NCI-H226 (cell line): ENCODE measurements around the gene TTC5.
"Not testable (repeated sequence)": the region's sequence is repeated elsewhere in the genome, so short reads cannot be mapped to it uniquely, and the experiment has no call there.

Source experiments
- DNase-seq: peaks from one replicate; pipeline ENCODE4 v3.0.0-alpha.2; 2015

TTC5 gene

DNA sequence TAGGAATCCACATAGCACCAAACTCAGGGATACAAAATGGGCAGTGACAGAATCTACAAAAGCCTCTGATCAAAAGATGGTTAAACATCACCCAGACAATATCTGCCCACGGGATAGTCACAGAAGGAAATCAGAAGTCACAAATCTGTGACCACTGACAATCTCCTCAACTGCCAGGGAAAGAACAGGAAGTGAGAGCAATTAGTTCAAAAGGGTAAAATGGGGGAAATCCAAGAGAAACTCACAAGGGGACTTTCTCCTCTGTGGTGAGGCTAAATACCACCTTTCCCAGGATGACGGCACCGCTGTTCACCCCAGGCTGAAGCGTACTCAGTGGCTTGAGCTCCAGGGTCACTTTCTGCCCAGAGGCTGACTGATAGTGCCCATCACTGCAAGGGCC is 10.7 kb downstream of the TTC5 start:
- DNase-seq: no peak

DNA sequence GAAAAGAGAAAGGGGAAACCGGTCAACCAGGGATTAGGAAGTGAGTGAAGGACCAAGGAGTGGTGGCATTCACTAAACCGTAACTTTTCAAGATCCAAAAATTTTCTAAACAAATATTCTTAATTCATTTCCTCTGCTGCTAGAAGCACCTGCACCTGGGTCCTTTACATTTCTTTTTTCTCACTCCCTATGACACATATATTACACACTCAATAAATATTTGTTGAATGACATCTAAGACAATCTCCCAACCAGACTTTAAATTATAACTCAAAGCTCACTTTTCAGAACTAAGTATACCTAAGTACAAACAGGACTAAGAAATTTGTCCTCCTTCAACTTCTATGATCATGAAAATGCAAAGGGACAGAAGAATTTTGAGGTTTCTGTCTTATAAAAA is 11.1 kb downstream of the TTC5 start:
- DNase-seq: no peak

DNA sequence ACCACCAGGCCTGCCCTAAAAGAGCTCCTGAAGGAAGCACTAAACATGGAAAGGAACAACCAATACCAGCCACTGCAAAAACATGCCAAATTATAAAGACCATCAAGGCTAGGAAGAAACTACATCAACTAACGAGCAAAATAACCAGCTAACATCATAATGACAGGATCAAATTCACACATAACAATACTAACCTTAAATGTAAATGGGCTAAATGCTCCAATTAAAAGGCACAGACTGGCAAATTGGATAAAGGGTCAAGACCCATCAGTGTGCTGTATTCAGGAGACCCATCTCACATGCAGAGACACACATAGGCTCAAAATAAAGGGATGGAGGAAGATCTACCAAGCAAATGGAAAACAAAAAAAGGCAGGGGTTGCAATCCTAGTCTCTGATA is 23.8 kb downstream of the TTC5 start:
- DNase-seq: not testable (repeated sequence)

DNA sequence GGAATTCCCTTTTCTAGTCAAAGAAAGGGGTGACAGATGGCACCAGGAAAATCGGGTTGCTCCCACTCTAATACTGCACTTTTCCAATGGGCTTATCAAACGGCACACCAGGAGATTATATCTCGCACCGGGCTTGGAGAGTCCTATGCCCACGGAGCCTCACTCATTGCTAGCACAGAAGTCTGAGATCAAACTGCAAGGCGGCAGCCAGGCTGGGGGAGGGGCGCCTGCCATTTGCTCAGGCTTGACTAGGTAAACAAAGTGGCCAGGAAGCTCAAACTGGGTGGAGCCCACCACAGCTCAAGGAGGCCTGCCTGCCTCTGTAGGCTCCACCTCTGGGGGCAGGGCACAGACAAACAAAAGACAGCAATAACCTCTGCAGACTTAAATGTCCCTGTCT is 25.5 kb downstream of the TTC5 start:
- DNase-seq: not testable (repeated sequence)

GRCh38 chr14:20278414-20278813 is 27.3 kb downstream of the TTC5 start:
- peak; percentile 33 for DNase-seq

- no peak for DNase-seq
These were observed 28.3 kb downstream of the TTC5 start for GRCh38 chr14:20277409-20277808.

GRCh38 chr14:20274062-20274461 is 31.7 kb downstream of the TTC5 start:
- no peak for DNase-seq

- peak; percentile 39 for DNase-seq
These were observed 41.4 kb downstream of the TTC5 start for GRCh38 chr14:20264361-20264760.

- DNase-seq: peak; percentile 83
These were observed 43.1 kb downstream of the TTC5 start for GRCh38 chr14:20262642-20263128.

DNA sequence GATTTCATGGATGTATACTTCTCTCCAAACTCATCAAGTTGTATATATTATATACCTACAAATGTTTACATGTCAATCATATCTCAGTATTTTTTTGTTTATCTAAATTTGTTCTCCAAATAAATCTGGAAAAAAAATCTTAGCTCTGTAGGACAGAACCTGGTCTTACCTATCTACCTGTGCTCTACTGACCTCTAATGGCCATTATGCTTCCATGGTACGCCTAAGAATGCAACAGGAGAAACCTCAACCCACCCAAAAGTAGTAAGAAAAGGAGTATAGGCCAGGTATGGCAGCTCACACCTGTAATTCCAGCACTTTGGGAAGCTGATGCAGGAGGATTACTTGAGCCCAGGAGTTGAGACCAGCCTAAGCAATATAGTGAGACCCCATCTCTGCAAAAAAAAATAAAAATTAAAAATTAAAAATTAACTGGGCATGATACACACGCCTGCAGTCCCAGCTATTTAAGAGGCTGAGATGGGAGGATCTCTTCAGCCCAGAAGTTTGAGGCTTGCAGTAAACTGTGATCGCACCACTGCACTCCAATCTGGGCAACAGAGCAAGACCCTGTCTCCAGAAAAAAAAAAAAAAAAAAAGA is 58.0 kb downstream of the TTC5 start:
- DNase-seq: no peak
